Measurements from ENCODE around the gene CRMP1.

The CRMP1 gene

GRCh38 chr4:5921101-5921980, 28.5 kb upstream of the CRMP1 start:
- no peak for DNase-seq (ENCODE audit: low spot score)
- TF ChIP-seq, protein P1, sequence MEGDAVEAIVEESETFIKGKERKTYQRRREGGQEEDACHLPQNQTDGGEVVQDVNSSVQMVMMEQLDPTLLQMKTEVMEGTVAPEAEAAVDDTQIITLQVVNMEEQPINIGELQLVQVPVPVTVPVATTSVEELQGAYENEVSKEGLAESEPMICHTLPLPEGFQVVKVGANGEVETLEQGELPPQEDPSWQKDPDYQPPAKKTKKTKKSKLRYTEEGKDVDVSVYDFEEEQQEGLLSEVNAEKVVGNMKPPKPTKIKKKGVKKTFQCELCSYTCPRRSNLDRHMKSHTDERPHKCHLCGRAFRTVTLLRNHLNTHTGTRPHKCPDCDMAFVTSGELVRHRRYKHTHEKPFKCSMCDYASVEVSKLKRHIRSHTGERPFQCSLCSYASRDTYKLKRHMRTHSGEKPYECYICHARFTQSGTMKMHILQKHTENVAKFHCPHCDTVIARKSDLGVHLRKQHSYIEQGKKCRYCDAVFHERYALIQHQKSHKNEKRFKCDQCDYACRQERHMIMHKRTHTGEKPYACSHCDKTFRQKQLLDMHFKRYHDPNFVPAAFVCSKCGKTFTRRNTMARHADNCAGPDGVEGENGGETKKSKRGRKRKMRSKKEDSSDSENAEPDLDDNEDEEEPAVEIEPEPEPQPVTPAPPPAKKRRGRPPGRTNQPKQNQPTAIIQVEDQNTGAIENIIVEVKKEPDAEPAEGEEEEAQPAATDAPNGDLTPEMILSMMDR (IDR thresholded peaks at IDR 0.05; ENCODE audit: extremely low read depth, missing control alignments): no peak

- TF ChIP-seq, protein P1 (IDR thresholded peaks at IDR 0.05; ENCODE audit: extremely low read depth, missing control alignments): no peak
- DNase-seq (ENCODE audit: low spot score): no peak
Measured at GRCh38 chr4:5919571-5919970, 26.7 kb upstream of the CRMP1 start.

GRCh38 chr4:5919044-5919443, 26.2 kb upstream of the CRMP1 start:
- DNase-seq (ENCODE audit: low spot score): no peak
- TF ChIP-seq, protein P1 (IDR thresholded peaks at IDR 0.05; ENCODE audit: extremely low read depth, missing control alignments): no peak

DNA sequence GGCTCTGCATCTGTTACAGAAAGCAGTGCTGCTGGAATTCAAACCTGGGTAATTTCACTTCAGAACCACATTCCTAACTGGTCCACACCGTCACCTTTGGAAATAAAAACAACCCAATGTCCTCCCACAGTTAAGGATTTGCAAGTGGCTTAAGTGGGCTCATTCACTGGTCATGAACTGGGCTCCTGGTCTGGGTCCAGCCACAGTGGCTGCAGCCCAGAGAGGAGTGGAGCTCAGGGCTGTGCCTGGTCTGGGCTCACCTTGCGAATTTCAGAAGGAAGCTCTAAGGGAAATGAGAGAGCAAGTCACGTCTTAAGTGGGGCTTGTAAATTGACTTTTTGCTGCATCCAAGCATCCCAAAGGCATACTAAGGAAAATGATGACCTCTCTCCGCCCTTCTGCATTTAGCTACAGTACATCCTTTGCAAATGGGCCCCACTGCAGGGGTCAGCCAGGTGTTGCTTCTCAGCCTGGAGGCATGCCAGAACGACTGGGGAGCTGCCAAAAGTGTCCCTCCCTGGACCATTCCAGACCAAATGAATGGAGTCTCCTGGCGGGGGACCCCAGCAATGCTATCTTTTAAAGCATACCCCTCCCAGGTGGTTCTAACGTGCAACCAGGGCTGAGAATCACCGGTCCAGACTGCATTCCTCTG, 25.6 kb upstream of the CRMP1 start:
- no peak for DNase-seq (ENCODE audit: low spot score)
- TF ChIP-seq, protein P1 (IDR thresholded peaks at IDR 0.05; ENCODE audit: extremely low read depth, missing control alignments): no peak

GRCh38 chr4:5917672-5918071, 24.8 kb upstream of the CRMP1 start:
- TF ChIP-seq, protein P1 (IDR thresholded peaks at IDR 0.05; ENCODE audit: extremely low read depth, missing control alignments): no peak
- no peak for DNase-seq (ENCODE audit: low spot score)

- no peak for DNase-seq (ENCODE audit: low spot score)
- TF ChIP-seq, protein P1 (IDR thresholded peaks at IDR 0.05; ENCODE audit: extremely low read depth, missing control alignments): no peak
Measured at GRCh38 chr4:5916229-5916628, 23.3 kb upstream of the CRMP1 start.

DNA sequence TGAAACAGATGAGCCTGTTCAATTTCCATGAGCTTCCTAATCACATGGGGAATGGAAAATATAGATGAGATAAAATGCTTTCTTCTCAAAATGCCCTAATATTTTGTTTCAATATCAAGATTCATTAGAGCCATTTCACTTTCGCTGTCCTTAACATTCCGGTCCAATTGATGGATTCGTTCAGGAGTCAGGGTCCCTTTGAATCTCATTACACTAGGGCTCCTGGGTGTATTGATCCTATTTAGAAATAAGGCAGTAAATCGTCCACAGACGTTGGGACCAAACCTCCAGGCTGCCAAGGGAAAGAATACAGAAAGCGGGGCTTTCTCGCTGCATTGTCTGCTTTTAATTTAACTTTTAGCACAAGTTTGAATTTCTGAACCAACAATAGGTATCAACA, 20.6 kb upstream of the CRMP1 start:
- TF ChIP-seq, protein P1 (IDR thresholded peaks at IDR 0.05; ENCODE audit: extremely low read depth, missing control alignments): no peak
- no peak for DNase-seq (ENCODE audit: low spot score)
